HT-29 (cell line): ENCODE measurements around the gene DFFA. TPM values are rescaled to one million over a fixed set of nuclear protein-coding genes. Genes with fewer than 3 reads are reported as not detected.
"Not testable (repeated sequence)": the region's sequence is repeated elsewhere in the genome, so short reads cannot be mapped to it uniquely, and the experiment has no call there.

Source experiments
- DNase-seq: peaks from one replicate; pipeline ENCODE4 v3.0.0-alpha.2; 2015; ENCODE audit warnings: low spot score
- total RNA-seq: library from RNA; depleted of rRNA; stranded (reverse); fragments of >200 nt; shearing (Covaris generic); gene quantifications from 2 replicates; pipeline ENCODE4 v1.2.3, GENCODE V29; 2014; rRNA removed

Gene DFFA
- total RNA-seq, 1 experiment from 2014 or later: 41.2 TPM

- peak; percentile 88 for DNase-seq
These were observed 41.9 kb downstream of the DFFA start, which contains the start of gene CENPS for GRCh38 chr1:10430216-10431069. CENPS (plus strand) TSS chr1:10430433; CDS start chr1:10430518, 85 bp downstream.

GRCh38 chr1:10429868-10430215 is 42.5 kb downstream of the DFFA start:
- DNase-seq: no peak

DNA sequence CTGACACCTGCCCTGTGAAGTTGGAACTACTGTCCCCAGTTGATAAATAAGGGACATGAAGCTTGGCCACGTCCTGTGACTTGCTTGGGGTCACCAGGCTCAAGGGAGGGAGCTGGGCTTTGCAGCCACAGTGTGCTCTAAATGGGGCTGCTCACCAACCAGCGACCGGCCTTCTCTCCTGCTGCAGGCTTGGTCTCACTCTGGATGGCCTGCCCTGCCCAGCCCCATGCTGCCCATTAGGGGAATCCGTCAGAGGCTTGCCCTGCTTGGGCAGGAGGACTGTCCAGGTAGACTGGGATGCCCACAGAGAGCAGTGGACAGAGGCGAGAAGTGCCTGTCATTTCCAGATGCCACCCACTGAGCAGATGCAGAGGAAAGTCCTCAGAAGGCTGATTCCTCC is 43.3 kb downstream of the DFFA start:
- no peak for DNase-seq

DNA sequence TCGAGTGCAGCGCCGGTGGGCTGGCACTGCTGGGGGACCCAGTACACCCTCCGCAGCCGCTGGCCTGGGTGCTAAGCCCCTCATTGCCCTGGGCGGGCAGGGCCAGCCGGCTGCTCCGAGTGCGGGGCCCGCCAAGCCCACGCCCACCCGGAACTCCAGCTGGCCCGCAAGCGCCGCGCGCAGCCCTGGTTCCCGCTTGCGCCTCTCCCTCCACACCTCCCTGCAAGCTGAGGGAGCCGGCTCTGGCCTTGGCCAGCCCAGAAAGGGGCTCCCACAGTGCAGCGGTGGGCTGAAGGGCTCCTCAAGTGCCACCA is 45.8 kb downstream of the DFFA start:
- not testable (repeated sequence) for DNase-seq

GRCh38 chr1:10425826-10426534 is 46.3 kb downstream of the DFFA start:
- DNase-seq: not testable (repeated sequence)

DNA sequence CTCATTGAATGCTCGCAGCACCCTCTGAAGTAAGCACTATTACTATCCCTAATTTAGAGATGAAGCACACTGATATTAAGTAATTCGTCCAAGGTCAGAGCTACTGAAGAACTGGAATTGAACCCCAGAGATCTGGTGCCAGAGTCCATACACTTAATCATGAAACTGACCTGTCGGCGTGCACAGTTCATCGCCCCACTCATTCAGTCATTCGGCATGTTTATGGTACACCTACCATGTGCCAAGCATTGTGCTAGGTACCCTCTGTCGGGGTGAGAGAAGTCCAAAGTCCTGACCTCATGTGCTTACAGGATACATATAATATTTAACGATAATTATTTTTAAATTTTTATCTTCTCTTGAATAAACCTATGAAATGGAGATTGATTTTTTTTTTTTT is 47.7 kb downstream of the DFFA start:
- DNase-seq: no peak

GRCh38 chr1:10424034-10424433 is 48.3 kb downstream of the DFFA start:
- DNase-seq: no peak

DNA sequence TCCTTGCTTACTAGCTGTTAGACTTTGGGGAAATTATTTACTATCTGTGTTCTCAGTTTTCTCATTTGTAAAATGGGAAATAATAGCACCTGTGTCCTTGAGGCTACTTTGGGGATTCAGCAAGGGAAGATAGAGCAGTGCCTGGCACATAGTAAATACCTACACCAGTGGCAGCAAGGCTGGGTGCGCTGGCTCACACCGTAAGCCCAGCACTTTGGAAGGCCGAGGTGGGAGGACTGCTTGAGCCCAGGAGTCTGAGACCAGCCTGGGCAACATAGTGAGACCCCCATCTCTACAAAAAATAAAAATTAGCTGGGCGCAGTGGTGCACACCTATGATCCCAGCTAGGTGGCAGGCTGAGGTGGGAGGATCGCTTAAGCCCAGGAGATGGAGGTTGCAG is 50.7 kb downstream of the DFFA start:
- no peak for DNase-seq

GRCh38 chr1:10419351-10419750 is 53.0 kb downstream of the DFFA start:
- DNase-seq: no peak

- DNase-seq: not testable (repeated sequence)
These were observed 53.6 kb downstream of the DFFA start for GRCh38 chr1:10418741-10419140.

GRCh38 chr1:10415967-10416366 is 56.4 kb downstream of the DFFA start:
- not testable (repeated sequence) for DNase-seq

- peak; percentile 47 for DNase-seq
These were observed 57.0 kb downstream of the DFFA start for GRCh38 chr1:10415211-10415930.

GRCh38 chr1:10407201-10407600 is 65.1 kb downstream of the DFFA start:
- DNase-seq: no peak

Other genes with a start within 250 kb of the DFFA start
- gene PGD, start 73.5 kb downstream of the DFFA start, total RNA-seq: 95.6 and 97.1 TPM in 2 replicates
- gene CENPS, start 42.1 kb downstream of the DFFA start, total RNA-seq: 10.0 and 11.1 TPM in 2 replicates
- 0.23 TPM in 1 of 2 replicates, not detected in the other for gene CORT, start 22.5 kb downstream of the DFFA start, total RNA-seq
- gene PEX14, start 2.4 kb upstream of the DFFA start, total RNA-seq: 22.2 and 26.6 TPM in 2 replicates